ENCODE results near the gene PSMB11. TPM values are rescaled to one million over a fixed set of nuclear protein-coding genes. Genes with fewer than 3 reads are reported as not detected.

Gene PSMB11
- total RNA-seq, 4 donors from 2014 or later: not detected

GRCh38 chr14:22998329-22999012 is 43.5 kb upstream of the PSMB11 start:
- no peak for TF ChIP-seq CTCF (IDR thresholded peaks at IDR 0.05; ENCODE audit: low read depth)

- TF ChIP-seq CTCF (IDR thresholded peaks at IDR 0.05; ENCODE audit: low read depth): no peak
Observed at GRCh38 chr14:23000860-23001259, 41.2 kb upstream of the PSMB11 start.

- TF ChIP-seq CTCF (IDR thresholded peaks at IDR 0.05; ENCODE audit: low read depth): no peak
Observed at GRCh38 chr14:23002592-23002991, 39.4 kb upstream of the PSMB11 start.

GRCh38 chr14:23005451-23006187 is 36.4 kb upstream of the PSMB11 start:
- TF ChIP-seq CTCF (IDR thresholded peaks at IDR 0.05; ENCODE audit: low read depth): no peak

- no peak for TF ChIP-seq CTCF (IDR thresholded peaks at IDR 0.05; ENCODE audit: low read depth)
Observed at GRCh38 chr14:23006188-23006534, 35.9 kb upstream of the PSMB11 start.

- no peak for TF ChIP-seq CTCF (IDR thresholded peaks at IDR 0.05; ENCODE audit: low read depth)
Observed at GRCh38 chr14:23006544-23007419, 35.2 kb upstream of the PSMB11 start.

- no peak for TF ChIP-seq CTCF (IDR thresholded peaks at IDR 0.05; ENCODE audit: low read depth)
Observed at GRCh38 chr14:23008831-23009230, 33.2 kb upstream of the PSMB11 start.
